Pancreas (tissue), 10 donors: ENCODE measurements around the gene CDIPT. TPM values are rescaled to one million over a fixed set of nuclear protein-coding genes. Genes with fewer than 3 reads are reported as not detected.

Source experiments
- ATAC-seq, 4 donors: fragments of 200-7000 bp; cut with Tn5 transposase; one replicate each; pipeline versions ENCODE4 v1.8.0 to v1.9.1; 2020; ENCODE audit warnings: mild to moderate bottlenecking in 4 of 4, moderate library complexity in 4 of 4
- DNase-seq, 6 donors: peaks; one replicate each; pipeline ENCODE4 v3.0.0-alpha.2; 2020
- FAIRE-seq: peaks from 2 replicates; lab custom pipeline; 2012; peaks lifted over from hg19 to GRCh38; lab: Jason Lieb, UNC
- H3K27ac ChIP-seq, 4 donors: fragments of 200-600 bp; sonication (generic); 1 replicate in 3 of 4; 2 replicates in 1 of 4; pipeline versions ENCODE4 v1.5.0 to v1.8.0; 2020
- H3K27me3 ChIP-seq, 4 donors: fragments of 200-600 bp; one replicate each; pipeline ENCODE4 v1.8.0; 2021
- H3K36me3 ChIP-seq, 3 donors: fragments of 200-600 bp; sonication (generic) in 1 of 3; one replicate each; pipeline versions ENCODE4 v1.5.0 to v1.8.0; 2020 to 2021
- H3K4me1 ChIP-seq, 3 donors: fragments of 200-600 bp; one replicate each; pipeline ENCODE4 v1.8.0; 2021
- H3K4me3 ChIP-seq, 4 donors: fragments of 200-600 bp; sonication (generic) in 2 of 4; one replicate each; pipeline versions ENCODE4 v1.5.0 to v1.8.0; 2020 to 2021
- H3K9me3 ChIP-seq, 4 donors: fragments of 200-600 bp; one replicate each; pipeline ENCODE4 v1.8.0; 2021
- WGBS, 2 donors: extraction: QIAGEN DNeasy Blood & Tissue Kit; methylation state at CpG; one replicate each; pipeline ENCODE4 v1.1.7; 2013; 5-methylcytosine and 5-hydroxymethylcytosine counted together
- intact Hi-C, 3 donors: fragments of 100-400 bp; cut with DNase I; formaldehyde crosslinking; loops; one replicate each; pipeline versions ENCODE4 v1.11.1 to v1.14.2; 2022
- polyA plus RNA-seq, 2 donors: library from polyadenylated mRNA; stranded (reverse); fragments of 200-250 nt; gene quantifications; one replicate each; pipeline ENCODE4 v1.2.3, GENCODE V29; 2013
- total RNA-seq, 6 donors: library from RNA; stranded (reverse); fragmentation: NEBNext Ultra II Directional in 4 of 6; extraction: Animal tissue kit (Norgen Biotek cat#: 25700) in 4 of 6; gene quantifications; one replicate each; pipeline versions ENCODE4 v1.2.1 to v1.2.4, GENCODE V29; 2021 to 2023
- TF ChIP-seq, protein P1 (sequence below), 4 donors: fragments of 200-600 bp; sonication (generic) in 3 of 4; IDR thresholded peaks; one replicate each; pipeline versions ENCODE4 v1.5.0 to v1.8.0; 2021; ENCODE audit warnings: antibody characterized with exemption in 4 of 4
- donor health status: healthy with polysubstance abuse.
- donor health status: DM: no; HTN: no; CAD: no; lungs with moderate emphysema.
- donor health status: DM: no; HTN: no; CAD: no.
- donor health status: control.
- donor health status: control.
- donor health status: Bipolar disorder and iron deficiency.
- donor health status: DM: yes; HTN: yes; CAD: no.
- donor health status: DM: no; HTN: no; CAD: no.
- donor health status: DM: no; HTN: no; CAD: no.
- donor health status: DM: yes; HTN: yes; CAD: no.

Gene CDIPT
- total and polyA plus RNA-seq, 8 donors: 31.9 to 69.8 (median 43.6) TPM

DNA sequence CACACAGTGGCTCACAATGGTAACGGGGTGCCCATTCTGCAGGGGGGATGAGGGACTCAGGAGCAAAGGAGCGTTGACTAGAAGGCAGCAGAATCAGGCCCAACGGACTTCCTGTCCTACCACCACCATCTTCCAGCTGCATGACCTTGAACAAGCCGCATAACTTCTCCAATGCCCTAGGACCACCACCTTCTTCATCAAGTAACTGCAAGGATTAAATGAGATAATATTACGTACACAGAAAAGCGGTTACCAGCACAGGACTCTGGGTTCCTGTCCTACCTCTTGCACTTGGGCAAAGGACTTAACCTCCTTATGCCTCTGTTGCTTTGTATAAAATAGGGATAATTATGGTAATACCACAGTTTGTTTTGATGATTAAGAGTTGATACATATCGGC, 41.9 kb upstream of the CDIPT start:
- FAIRE-seq: no peak
- Histone ChIP-seq H3K27me3 (no peaks in the 10 kb centered on the region), H3K27ac (no peak overlapping the region), H3K36me3 (no peaks in the 10 kb centered on the region), H3K4me3 (no peak overlapping the region), H3K9me3 (no peaks in the 10 kb centered on the region), H3K4me1 (peaks cover 0 to 5% (median 0%) of the 10 kb centered on the region in 3 donors)
- TF ChIP-seq, protein P1, sequence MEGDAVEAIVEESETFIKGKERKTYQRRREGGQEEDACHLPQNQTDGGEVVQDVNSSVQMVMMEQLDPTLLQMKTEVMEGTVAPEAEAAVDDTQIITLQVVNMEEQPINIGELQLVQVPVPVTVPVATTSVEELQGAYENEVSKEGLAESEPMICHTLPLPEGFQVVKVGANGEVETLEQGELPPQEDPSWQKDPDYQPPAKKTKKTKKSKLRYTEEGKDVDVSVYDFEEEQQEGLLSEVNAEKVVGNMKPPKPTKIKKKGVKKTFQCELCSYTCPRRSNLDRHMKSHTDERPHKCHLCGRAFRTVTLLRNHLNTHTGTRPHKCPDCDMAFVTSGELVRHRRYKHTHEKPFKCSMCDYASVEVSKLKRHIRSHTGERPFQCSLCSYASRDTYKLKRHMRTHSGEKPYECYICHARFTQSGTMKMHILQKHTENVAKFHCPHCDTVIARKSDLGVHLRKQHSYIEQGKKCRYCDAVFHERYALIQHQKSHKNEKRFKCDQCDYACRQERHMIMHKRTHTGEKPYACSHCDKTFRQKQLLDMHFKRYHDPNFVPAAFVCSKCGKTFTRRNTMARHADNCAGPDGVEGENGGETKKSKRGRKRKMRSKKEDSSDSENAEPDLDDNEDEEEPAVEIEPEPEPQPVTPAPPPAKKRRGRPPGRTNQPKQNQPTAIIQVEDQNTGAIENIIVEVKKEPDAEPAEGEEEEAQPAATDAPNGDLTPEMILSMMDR (IDR thresholded peaks at IDR 0.05): no peak
- WGBS, 2 donors: 89 to 92% methylated on average over 7 of the region's 7 CpGs
- DNase-seq: no peak
- intact Hi-C loops: no loop called here
- ATAC-seq: no peak

DNA sequence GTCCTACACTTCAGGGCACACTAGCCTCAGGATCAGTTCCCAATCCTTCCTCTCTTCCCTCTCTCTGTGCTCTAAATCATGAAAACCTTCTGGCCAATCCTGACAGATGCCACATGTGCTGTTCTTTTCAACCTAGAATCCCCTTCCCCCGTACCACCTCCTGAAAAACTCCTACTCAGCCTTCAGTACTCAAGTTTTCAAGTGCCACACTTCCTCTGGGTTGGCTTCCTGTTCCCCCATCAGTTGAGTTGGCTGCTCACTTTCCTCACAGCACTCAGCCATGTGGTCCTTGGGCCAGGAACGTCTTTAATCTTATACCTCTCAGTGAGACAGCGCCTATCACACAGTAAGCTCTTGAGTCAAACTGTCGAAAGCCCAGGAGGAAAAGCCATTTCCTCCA, 40.6 kb upstream of the CDIPT start:
- 80 to 82% methylated on average over 4 of the region's 4 CpGs for WGBS, 2 donors
- H3K27me3 ChIP-seq: no peaks in the 10 kb centered on the region
- intact Hi-C loops: no loop called here
- ATAC-seq: no peak
- H3K4me1 ChIP-seq: peaks cover 0 to 5% (median 2%) of the 10 kb centered on the region in 3 donors
- TF ChIP-seq, protein P1 (IDR thresholded peaks at IDR 0.05): no peak
- H3K36me3 ChIP-seq: no peaks in the 10 kb centered on the region
- no peak overlapping the region for H3K4me3 ChIP-seq
- no peak overlapping the region for H3K27ac ChIP-seq
- no peak for FAIRE-seq
- DNase-seq: no peak
- no peaks in the 10 kb centered on the region for H3K9me3 ChIP-seq

DNA sequence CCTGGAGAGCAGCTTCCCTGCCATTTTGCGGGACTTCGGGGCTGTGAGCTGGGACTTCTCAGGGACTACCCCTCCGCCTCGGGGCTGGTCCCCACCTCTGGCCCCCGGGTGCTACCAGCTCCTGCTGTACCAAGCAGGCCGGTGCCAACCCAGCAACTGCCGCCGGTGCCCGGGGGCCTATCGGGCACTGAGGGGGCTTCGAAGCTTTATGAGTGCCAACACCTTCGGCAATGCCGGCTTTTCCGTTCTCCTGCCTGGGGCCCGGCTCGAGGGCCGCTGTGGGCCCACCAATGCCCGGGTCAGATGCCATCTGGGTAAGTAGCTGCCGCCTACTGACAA, 38.5 kb upstream of the CDIPT start:
- no peak for FAIRE-seq
- no peak for ATAC-seq
- peak overlapping the region in 2 of 4 donors; percentile 59 to 67 for H3K4me3 ChIP-seq
- no peaks in the 10 kb centered on the region for H3K27me3 ChIP-seq
- no peaks in the 10 kb centered on the region for H3K9me3 ChIP-seq
- peak in 2 of 6 donors; percentile 54 to 76 for DNase-seq
- H3K27ac ChIP-seq: no peak overlapping the region
- TF ChIP-seq, protein P1 (IDR thresholded peaks at IDR 0.05): no peak
- no peaks in the 10 kb centered on the region for H3K36me3 ChIP-seq
- H3K4me1 ChIP-seq: peaks cover 0 to 5% (median 4%) of the 10 kb centered on the region in 3 donors
- WGBS, 2 donors: 88 to 90% methylated on average over 18 to 19 of the region's 19 CpGs
- intact Hi-C loops: no loop called here

DNA sequence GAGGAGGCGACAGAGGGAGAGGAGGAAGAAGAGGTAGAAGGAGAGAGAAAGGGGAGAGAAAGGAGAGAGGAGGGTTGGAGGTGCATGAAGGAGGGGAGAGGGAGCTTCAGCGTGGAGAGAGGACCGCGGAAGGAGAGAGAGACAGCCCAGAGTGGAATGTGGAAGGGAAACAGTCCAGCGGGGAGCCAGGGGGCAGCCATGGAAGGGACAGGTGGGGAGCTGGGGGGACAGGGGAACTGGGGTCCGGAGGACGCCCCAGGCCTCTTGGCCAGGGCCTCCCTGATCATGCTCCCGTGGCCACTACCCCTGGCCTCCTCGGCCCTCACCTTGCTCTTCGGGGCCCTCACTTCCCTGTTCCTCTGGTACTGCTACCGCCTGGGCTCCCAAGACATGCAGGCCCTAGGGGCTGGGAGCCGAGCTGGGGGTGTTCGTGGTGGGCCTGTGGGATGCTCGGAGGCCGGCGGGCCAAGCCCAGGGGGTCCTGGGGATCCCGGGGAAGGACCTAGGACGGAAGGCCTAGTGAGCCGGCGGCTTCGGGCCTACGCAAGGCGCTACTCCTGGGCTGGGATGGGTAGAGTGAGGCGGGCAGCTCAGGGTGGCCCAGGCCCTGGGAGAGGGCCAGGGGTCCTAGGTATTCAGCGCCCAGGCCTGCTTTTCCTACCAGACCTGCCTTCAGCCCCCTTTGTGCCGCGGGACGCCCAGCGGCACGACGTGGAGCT, 38.0 kb upstream of the CDIPT start:
- 56 to 59% methylated on average over 31 of the region's 31 CpGs for WGBS, 2 donors
- no peak for ATAC-seq
- intact Hi-C loops: no loop called here
- TF ChIP-seq, protein P1 (IDR thresholded peaks at IDR 0.05): no peak
- no peaks in the 10 kb centered on the region for H3K36me3 ChIP-seq
- H3K4me3 ChIP-seq: peak overlapping the region; percentile 51 to 67 (median 56)
- no peaks in the 10 kb centered on the region for H3K27me3 ChIP-seq
- no peak for FAIRE-seq
- H3K4me1 ChIP-seq: peaks cover 0 to 5% (median 4%) of the 10 kb centered on the region in 3 donors
- H3K9me3 ChIP-seq: no peaks in the 10 kb centered on the region
- peak in 1 of 6 donors; percentile 52 for DNase-seq
- H3K27ac ChIP-seq: peak overlapping the region; percentile 60 to 85 (median 76)
